ENCODE data around the gene ETFA.
A peak's percentile ranks its signal among the peaks of the same experiment; 100 is the strongest.

The ETFA gene

GRCh38 chr15:76340198-76340802, 29.0 kb upstream of the ETFA start:
- DNase-seq (ENCODE audit: low spot score): no peak

- DNase-seq (ENCODE audit: low spot score): no peak
These were observed 28.3 kb upstream of the ETFA start for GRCh38 chr15:76339305-76340197.

- no peak for DNase-seq (ENCODE audit: low spot score)
These were observed 27.4 kb upstream of the ETFA start for GRCh38 chr15:76338486-76339304.

- DNase-seq (ENCODE audit: low spot score): no peak
These were observed 26.6 kb upstream of the ETFA start for GRCh38 chr15:76337696-76338485.

- peak; percentile 87 for DNase-seq (ENCODE audit: low spot score)
These were observed 25.9 kb upstream of the ETFA start for GRCh38 chr15:76337059-76337695.

- peak; percentile 100 for DNase-seq (ENCODE audit: low spot score)
These were observed 25.2 kb upstream of the ETFA start, which contains the start of gene ISL2 for GRCh38 chr15:76336254-76337058. Gene ISL2 (plus strand): TSS chr15:76336773. CDS start chr15:76336884, 111 bp downstream.

- no peak for DNase-seq (ENCODE audit: low spot score)
These were observed 24.3 kb upstream of the ETFA start for GRCh38 chr15:76335307-76336253.

- no peak for DNase-seq (ENCODE audit: low spot score)
These were observed 23.4 kb upstream of the ETFA start for GRCh38 chr15:76334438-76335306.

GRCh38 chr15:76333720-76334437, 22.6 kb upstream of the ETFA start:
- no peak for DNase-seq (ENCODE audit: low spot score)

- DNase-seq (ENCODE audit: low spot score): no peak
These were observed 22.0 kb upstream of the ETFA start for GRCh38 chr15:76333309-76333708.

GRCh38 chr15:76332796-76333195, 21.5 kb upstream of the ETFA start:
- no peak for DNase-seq (ENCODE audit: low spot score)

GRCh38 chr15:76330080-76330680, 18.9 kb upstream of the ETFA start:
- peak; percentile 79 for DNase-seq (ENCODE audit: low spot score)

GRCh38 chr15:76328958-76329357, 17.7 kb upstream of the ETFA start:
- no peak for DNase-seq (ENCODE audit: low spot score)

- DNase-seq (ENCODE audit: low spot score): no peak
These were observed 16.9 kb upstream of the ETFA start for GRCh38 chr15:76328106-76328696.

GRCh38 chr15:76327191-76328105, 16.2 kb upstream of the ETFA start:
- DNase-seq (ENCODE audit: low spot score): no peak

- no peak for DNase-seq (ENCODE audit: low spot score)
These were observed 14.4 kb upstream of the ETFA start for GRCh38 chr15:76325704-76326103.

Data from HuH-7 (cell line).